T-helper 17 cell (primary cell): ENCODE results near the gene ASB2. TPM values are rescaled to one million over a fixed set of nuclear protein-coding genes. Genes with fewer than 3 reads are reported as not detected.

ENCODE experiments used
- ATAC-seq: fragments of 150-1000 bp; cut with Tn5 transposase; 2 replicates; pipeline ENCODE4 v1.10.0; 2021; ENCODE audit warnings: mild to moderate bottlenecking, moderate library complexity
- DNase-seq, 3 donors: peaks; one replicate each; pipeline versions ENCODE4 v3.0.0 to v3.0.0-alpha.2; 2020 to 2021
- H3K9me3 ChIP-seq: one replicate; pipeline ENCODE4 v1.7.0; 2013; ENCODE audit warnings: low read length, mild to moderate bottlenecking; ENCODE audit not compliant: control insufficient read depth, poor library complexity, severe bottlenecking
- H3K27ac Mint-ChIP-seq: one replicate; pipeline ENCODE4 v1.8.0; 2022; ENCODE audit warnings: mild to moderate bottlenecking, moderate library complexity, mixed read lengths
- H3K27me3 Mint-ChIP-seq: one replicate; pipeline ENCODE4 v1.8.0; 2022; ENCODE audit warnings: mixed read lengths
- H3K36me3 Mint-ChIP-seq: one replicate; pipeline ENCODE4 v1.8.0; 2022; ENCODE audit warnings: low read depth, mixed read lengths
- H3K4me1 Mint-ChIP-seq: one replicate; pipeline ENCODE4 v1.8.0; 2022; ENCODE audit warnings: mild to moderate bottlenecking, mixed read lengths
- H3K4me3 Mint-ChIP-seq: one replicate; pipeline ENCODE4 v1.8.0; 2022; ENCODE audit warnings: mild to moderate bottlenecking, moderate library complexity, mixed read lengths
- total RNA-seq, 4 donors: library from RNA in 2 of 4; stranded (reverse) in 2 of 4; gene quantifications; one replicate each; pipeline ENCODE4 v1.2.3 and lab custom pipeline; 2022 to 2026

ASB2 gene
- total RNA-seq, 2 donors from 2014 or later = 2.3 to 6.5 TPM

GRCh38 chr14:93939304-93940229, 36.8 kb downstream of the ASB2 start:
- H3K9me3 ChIP-seq = no peaks in the 10 kb centered on the region
- H3K36me3 Mint-ChIP-seq = peaks cover 3% of the 10 kb centered on the region
- peak overlapping the region; percentile 14 for H3K27ac Mint-ChIP-seq
- ATAC-seq (peak; percentile 95), DNase-seq (peak; percentile 83 to 94 (median 87))
- H3K27me3 Mint-ChIP-seq = no peaks in the 10 kb centered on the region
- H3K4me3 Mint-ChIP-seq = peak overlapping the region; percentile 73
- H3K4me1 Mint-ChIP-seq = peaks cover 8% of the 10 kb centered on the region

DNA sequence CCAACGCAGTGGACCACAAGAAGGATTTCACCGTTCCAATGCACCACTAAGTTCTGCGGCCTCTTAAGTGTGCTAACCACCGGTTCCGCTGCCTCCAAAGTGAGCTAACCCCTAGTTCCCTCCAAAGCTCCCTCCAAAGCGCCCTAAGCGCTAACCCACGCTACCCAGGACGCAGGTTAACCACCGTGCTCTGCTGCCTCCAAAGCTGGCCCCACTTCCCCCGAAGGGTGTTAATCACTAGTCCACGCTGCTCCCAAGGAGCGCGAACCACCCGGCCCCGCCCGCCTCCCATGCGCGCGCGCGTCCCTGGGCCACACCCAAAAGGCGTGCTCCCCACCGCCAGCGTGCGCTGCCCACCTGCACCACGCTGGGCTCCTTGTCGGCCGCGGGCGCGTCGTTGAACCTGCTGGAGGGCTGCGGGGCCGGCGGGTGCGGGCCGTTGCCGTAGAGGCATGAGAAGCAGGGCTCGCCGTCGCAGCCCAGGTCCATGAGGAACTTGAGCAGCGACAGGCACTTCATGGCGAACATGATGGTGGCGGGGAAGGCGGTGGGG, 37.5 kb downstream of the ASB2 start:
- DNase-seq (no peak), ATAC-seq (no peak)
- peaks cover 3% of the 10 kb centered on the region for H3K36me3 Mint-ChIP-seq
- H3K4me3 Mint-ChIP-seq = peak overlapping the region; percentile 73
- H3K27me3 Mint-ChIP-seq = no peaks in the 10 kb centered on the region
- H3K27ac Mint-ChIP-seq = no peak overlapping the region
- H3K9me3 ChIP-seq = no peaks in the 10 kb centered on the region
- peaks cover 8% of the 10 kb centered on the region for H3K4me1 Mint-ChIP-seq

GRCh38 chr14:93937519-93937918, 38.9 kb downstream of the ASB2 start:
- no peak overlapping the region for H3K27ac Mint-ChIP-seq
- ATAC-seq = no peak
- peaks cover 8% of the 10 kb centered on the region for H3K4me1 Mint-ChIP-seq
- no peaks in the 10 kb centered on the region for H3K27me3 Mint-ChIP-seq
- DNase-seq = no peak
- peaks cover 3% of the 10 kb centered on the region for H3K36me3 Mint-ChIP-seq
- peak overlapping the region; percentile 41 for H3K4me3 Mint-ChIP-seq
- no peaks in the 10 kb centered on the region for H3K9me3 ChIP-seq

GRCh38 chr14:93936926-93937325, 39.4 kb downstream of the ASB2 start:
- H3K36me3 Mint-ChIP-seq = peaks cover 3% of the 10 kb centered on the region
- no peak overlapping the region for H3K27ac Mint-ChIP-seq

DNA sequence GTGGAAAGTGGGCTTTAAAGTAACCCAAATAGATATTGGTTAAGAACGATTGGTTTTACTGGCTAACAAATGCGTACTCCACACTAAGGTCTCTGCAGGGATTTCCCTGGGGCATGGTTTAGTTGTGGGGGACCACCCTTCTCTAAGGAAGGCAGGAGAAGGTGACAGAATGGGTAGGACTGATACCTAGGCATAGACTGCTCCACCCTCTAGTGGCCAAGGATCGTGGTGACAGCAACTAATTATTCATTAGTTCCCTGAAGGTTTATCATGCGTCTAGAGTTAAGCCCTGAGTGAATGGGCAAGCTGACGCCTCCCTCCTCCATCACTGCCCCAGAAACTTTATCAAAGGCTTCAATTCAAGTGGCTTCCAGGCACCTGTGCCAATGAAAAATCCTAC, 40.1 kb downstream of the ASB2 start:
- no peaks in the 10 kb centered on the region for H3K9me3 ChIP-seq
- DNase-seq (no peak), ATAC-seq (peak; percentile 24)
- peaks cover 8% of the 10 kb centered on the region for H3K4me1 Mint-ChIP-seq
- no peak overlapping the region for H3K27ac Mint-ChIP-seq
- no peak overlapping the region for H3K4me3 Mint-ChIP-seq
- H3K36me3 Mint-ChIP-seq = peaks cover 3% of the 10 kb centered on the region
- no peaks in the 10 kb centered on the region for H3K27me3 Mint-ChIP-seq

More at GRCh38 chr14:93936926-93937325, 39.4 kb downstream of the ASB2 start:
- Mint-ChIP-seq H3K4me3 (no peak overlapping the region), H3K4me1 (peaks cover 8% of the 10 kb centered on the region), H3K27me3 (no peaks in the 10 kb centered on the region)
- no peak for ATAC-seq
- no peaks in the 10 kb centered on the region for H3K9me3 ChIP-seq
- DNase-seq = no peak

GRCh38 chr14:93935213-93935612, 41.2 kb downstream of the ASB2 start:
- Mint-ChIP-seq H3K4me1 (peaks cover 3% of the 10 kb centered on the region), H3K27ac (no peak overlapping the region), H3K27me3 (no peaks in the 10 kb centered on the region), H3K36me3 (no peaks in the 10 kb centered on the region), H3K4me3 (no peak overlapping the region)
- no peak for DNase-seq
- H3K9me3 ChIP-seq = no peaks in the 10 kb centered on the region
- no peak for ATAC-seq

- no peak for ATAC-seq
- Mint-ChIP-seq H3K4me1 (no peaks in the 10 kb centered on the region), H3K27ac (no peak overlapping the region), H3K27me3 (no peaks in the 10 kb centered on the region), H3K4me3 (no peak overlapping the region), H3K36me3 (no peaks in the 10 kb centered on the region)
- no peak for DNase-seq
- no peaks in the 10 kb centered on the region for H3K9me3 ChIP-seq
These were observed 43.7 kb downstream of the ASB2 start for GRCh38 chr14:93932642-93933041.

DNA sequence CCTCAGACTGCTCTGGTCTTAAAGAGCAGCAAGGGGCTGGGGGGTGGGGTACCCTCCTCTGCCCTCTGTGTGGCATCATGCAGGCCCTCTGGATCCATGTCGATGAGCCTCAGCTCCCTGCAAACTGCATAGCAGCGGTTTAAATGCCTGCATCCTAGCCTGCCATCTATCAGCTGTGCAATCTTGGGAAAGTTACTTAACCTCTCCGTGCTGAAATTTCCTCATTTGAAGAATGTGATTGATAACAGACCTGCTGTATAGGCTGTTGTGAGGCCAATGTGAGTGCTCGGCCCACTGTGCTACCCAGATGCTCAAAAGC, 45.4 kb downstream of the ASB2 start:
- Mint-ChIP-seq H3K4me1 (no peaks in the 10 kb centered on the region), H3K4me3 (no peak overlapping the region), H3K27me3 (no peaks in the 10 kb centered on the region), H3K36me3 (no peaks in the 10 kb centered on the region), H3K27ac (no peak overlapping the region)
- no peaks in the 10 kb centered on the region for H3K9me3 ChIP-seq
- ATAC-seq (no peak), DNase-seq (no peak)

DNA sequence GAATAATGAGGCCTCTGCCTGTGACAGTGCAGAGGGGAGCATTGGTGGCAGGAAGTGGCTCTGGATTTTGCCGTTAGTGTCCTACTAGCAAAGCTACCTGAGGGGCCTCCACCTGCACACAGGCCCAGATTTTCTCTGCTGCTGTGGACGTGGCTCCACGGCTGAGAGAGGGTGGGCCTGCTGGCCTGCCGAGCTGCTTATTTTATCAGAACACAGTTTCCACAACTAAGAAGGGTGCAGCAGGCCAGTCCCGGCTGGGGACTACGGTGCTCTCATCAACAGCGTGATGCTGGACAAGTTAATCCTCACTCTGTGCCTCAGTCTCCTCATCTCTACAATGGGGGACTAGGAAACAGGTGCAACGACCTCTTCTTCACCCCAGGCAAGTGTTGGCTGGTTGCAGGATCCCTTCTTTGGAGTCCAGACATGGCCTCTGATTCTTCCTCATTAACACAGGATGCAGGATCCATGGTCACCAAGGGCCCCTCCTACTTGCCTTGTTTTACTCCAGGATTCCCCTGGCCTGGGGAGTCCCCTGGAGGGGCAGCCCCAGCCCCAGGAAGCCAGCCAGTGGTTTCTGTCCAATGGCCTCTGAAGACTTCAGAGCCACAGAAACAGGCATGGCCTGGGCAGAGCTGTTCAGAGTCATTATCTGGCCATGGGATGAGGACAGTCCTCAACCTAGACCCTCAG, 45.9 kb downstream of the ASB2 start:
- H3K4me3 Mint-ChIP-seq = no peak overlapping the region
- DNase-seq (no peak), ATAC-seq (no peak)
- H3K27ac Mint-ChIP-seq = no peak overlapping the region
- no peaks in the 10 kb centered on the region for H3K9me3 ChIP-seq
- no peaks in the 10 kb centered on the region for H3K27me3 Mint-ChIP-seq
- H3K36me3 Mint-ChIP-seq = no peaks in the 10 kb centered on the region
- no peaks in the 10 kb centered on the region for H3K4me1 Mint-ChIP-seq

DNA sequence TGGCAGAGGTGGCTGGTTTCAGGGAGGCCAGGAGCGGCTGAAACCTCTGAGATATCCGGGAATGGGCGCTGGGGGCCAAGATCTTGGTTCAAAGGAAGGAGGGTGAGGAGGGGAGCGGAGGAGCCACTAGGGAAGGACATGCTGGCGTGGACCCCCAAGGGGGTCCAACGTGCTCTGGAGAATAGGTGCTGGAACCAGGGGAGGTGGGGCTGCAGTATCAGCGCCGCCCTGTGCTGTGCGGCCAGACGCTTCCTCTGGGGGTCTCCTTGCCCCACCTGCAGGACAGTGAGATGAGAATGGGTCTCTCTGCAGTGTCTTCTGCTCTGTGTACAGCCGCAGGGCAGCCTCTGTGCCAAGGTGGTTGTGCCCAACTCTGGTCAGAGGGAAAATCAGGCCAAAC, 46.7 kb downstream of the ASB2 start:
- H3K9me3 ChIP-seq = no peaks in the 10 kb centered on the region
- H3K4me3 Mint-ChIP-seq = no peak overlapping the region
- no peaks in the 10 kb centered on the region for H3K27me3 Mint-ChIP-seq
- DNase-seq (no peak), ATAC-seq (no peak)
- no peak overlapping the region for H3K27ac Mint-ChIP-seq
- no peaks in the 10 kb centered on the region for H3K36me3 Mint-ChIP-seq
- no peaks in the 10 kb centered on the region for H3K4me1 Mint-ChIP-seq

DNA sequence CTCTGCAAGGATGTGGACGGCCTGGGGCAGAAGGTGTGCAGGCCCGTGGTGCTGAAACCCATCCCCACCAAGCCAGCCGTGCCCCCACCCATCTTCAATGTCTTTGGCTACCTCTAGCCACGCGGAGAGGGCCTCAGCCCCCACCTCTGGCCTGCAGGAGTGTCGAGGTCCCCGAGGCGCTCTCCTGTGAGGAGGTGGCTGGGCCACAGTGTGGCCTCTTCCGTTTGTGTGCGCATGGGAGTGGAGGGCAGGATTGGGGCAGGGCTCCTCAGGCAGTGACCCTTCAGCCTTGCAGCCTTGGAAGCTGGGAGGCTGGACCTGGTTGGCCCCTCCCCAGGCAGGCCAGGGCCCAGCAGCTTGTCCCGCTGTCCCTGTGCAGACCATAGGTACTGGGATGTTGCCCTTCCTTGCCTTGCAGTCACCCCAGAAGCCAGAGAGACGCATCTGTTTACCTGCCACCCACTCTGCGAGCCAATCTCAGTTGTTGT, 47.3 kb downstream of the ASB2 start:
- H3K9me3 ChIP-seq = no peaks in the 10 kb centered on the region
- no peaks in the 10 kb centered on the region for H3K4me1 Mint-ChIP-seq
- no peaks in the 10 kb centered on the region for H3K36me3 Mint-ChIP-seq
- no peak overlapping the region for H3K27ac Mint-ChIP-seq
- DNase-seq = no peak
- no peak for ATAC-seq
- H3K4me3 Mint-ChIP-seq = no peak overlapping the region
- no peaks in the 10 kb centered on the region for H3K27me3 Mint-ChIP-seq

DNA sequence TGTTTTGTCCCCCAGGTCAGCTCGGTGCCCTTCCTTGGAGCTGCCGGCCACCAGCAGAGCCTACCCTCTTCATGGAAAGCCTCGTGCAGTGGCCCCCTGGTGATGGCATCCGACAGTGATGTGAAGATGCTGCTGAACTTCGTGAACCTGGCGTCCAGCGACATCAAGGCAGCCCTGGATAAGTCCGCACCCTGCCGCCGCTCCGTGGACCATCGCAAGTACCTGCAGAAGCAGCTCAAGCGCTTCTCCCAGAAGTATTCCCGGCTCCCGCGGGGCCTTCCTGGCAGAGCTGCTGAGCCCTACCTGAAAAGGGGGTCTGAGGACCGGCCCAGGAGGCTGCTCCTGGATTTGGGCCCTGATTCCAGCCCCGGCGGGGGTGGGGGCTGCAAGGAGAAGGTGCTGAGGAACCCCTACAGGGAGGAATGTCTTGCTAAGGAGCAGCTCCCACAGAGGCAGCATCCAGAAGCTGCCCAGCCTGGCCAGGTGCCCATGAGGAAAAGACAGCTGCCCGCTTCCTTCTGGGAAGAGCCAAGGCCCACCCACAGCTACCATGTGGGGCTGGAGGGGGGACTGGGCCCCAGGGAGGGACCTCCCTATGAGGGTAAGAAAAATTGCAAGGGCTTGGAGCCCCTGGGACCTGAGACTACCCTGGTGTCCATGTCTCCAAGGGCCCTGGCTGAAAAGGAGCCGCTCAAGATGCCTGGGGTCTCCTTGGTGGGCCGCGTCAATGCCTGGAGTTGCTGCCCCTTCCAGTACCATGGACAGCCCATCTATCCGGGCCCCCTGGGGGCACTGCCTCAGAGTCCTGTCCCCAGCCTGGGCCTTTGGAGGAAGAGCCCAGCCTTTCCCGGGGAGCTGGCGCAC, 48.0 kb downstream of the ASB2 start:
- H3K4me3 Mint-ChIP-seq = no peak overlapping the region
- H3K4me1 Mint-ChIP-seq = no peaks in the 10 kb centered on the region
- no peak for ATAC-seq
- no peak overlapping the region for H3K27ac Mint-ChIP-seq
- DNase-seq = no peak
- H3K36me3 Mint-ChIP-seq = no peaks in the 10 kb centered on the region
- H3K9me3 ChIP-seq = no peaks in the 10 kb centered on the region
- H3K27me3 Mint-ChIP-seq = no peaks in the 10 kb centered on the region

DNA sequence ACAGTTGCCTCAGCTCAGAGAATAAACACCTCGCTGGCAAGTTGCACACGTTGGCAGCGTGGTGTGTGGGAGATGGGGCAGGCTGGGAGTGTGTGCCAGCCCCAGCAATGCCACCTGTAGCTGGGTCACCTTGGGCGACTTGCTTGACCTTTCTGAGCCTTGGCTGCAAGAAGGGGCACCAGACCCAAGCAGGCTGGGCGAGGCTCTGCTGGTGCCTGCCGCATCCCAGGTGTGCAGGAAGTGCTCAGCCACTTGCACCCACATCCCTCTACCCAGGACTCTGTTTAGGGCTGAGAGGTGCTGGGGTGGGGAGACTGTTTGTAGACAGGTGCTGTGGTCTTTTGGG, 48.6 kb downstream of the ASB2 start:
- H3K9me3 ChIP-seq = no peaks in the 10 kb centered on the region
- DNase-seq (no peak), ATAC-seq (no peak)
- H3K27ac Mint-ChIP-seq = no peak overlapping the region
- no peaks in the 10 kb centered on the region for H3K36me3 Mint-ChIP-seq
- H3K27me3 Mint-ChIP-seq = no peaks in the 10 kb centered on the region
- H3K4me1 Mint-ChIP-seq = no peaks in the 10 kb centered on the region
- H3K4me3 Mint-ChIP-seq = no peak overlapping the region
